Fibroblast of skin of right quadriceps (primary cell): ENCODE data around the gene ACOT7.

Experiments used
- DNase-seq: peaks from one replicate; pipeline ENCODE4 v3.0.0-alpha.2; 2013

The ACOT7 gene

GRCh38 chr1:6262555-6263420 is 130.8 kb downstream of the ACOT7 start:
- no peak for DNase-seq

GRCh38 chr1:6261615-6261995 is 132.0 kb downstream of the ACOT7 start:
- DNase-seq, result no peak

GRCh38 chr1:6260961-6261614 is 132.5 kb downstream of the ACOT7 start, which contains the start of gene GPR153:
TSS of gene GPR153 (minus strand) at chr1:6261098. CDS start at chr1:6254905, 6,193 bp downstream.
- DNase-seq, result peak; percentile 38

DNA sequence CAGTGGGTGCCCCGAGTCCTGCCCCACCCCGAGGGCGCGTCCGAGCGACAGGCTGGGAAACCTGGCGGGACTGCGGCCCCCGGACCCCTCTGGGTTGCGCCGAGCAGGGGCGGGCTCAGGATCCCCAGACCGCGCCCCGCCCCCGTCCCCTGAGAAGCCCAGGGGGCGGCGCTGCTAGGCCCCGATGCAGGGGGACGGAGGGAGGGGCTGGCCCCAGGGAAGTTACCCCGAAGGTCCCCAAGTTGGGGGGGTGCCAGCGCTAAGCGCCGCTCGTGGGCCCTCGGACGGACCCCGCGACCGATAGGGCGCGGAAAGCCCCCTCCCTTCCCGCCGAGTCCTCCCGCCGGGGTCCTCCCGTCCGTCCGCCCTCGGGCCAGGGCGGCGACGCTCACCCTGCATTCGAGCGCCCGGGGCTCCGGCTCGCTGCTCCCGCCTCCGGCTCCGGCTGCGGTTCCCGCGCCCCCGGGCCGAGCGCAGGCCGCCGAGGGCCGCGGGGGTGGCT is 133.1 kb downstream of the ACOT7 start:
- DNase-seq, result no peak

- peak; percentile 70 for DNase-seq
Observed at GRCh38 chr1:6259491-6260362, 133.8 kb downstream of the ACOT7 start.

DNA sequence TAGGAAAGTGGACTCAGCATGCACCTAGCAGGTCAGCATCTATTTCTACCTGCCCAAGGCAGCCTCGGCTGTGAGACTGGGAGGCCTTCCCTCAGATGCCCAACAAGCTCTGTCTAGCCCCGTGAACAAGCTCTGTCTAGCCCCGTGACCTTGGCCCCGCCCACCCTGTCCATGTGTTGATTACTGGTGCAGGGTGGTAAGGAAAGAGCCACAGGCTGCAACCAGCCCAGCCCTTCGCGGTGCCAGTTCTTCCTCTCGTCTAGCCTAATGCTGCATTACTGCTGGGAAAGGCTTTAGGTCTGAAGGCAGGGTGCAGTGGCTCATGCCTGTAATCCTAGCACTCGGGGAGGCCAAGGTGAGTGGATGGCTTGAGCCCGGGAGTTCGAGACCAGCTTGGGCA is 134.9 kb downstream of the ACOT7 start:
- no peak for DNase-seq

- DNase-seq, result no peak
Observed at GRCh38 chr1:6257541-6258069, 136.0 kb downstream of the ACOT7 start.

- DNase-seq, result no peak
Observed at GRCh38 chr1:6256645-6257044, 136.9 kb downstream of the ACOT7 start.

DNA sequence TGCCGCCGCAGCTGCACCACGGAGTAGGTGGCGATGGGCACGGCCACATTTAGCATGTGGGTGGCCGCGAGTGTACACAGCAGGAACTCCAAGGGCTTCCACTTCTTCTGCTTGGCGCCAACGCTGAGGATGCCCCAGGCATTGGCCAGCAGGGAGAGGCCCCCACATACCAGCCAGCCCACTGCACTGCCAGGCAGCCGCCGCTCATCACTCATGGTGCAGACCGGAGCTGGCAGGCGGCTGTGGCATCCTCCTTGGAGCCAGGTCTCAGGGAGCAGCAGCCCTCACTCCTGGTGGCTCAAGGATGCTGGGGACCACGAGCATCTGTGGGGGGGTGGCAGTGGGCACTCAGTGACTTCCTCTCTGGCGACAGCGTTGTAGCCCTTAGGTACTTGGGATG is 138.9 kb downstream of the ACOT7 start:
- DNase-seq, result no peak

GRCh38 chr1:6253380-6253779 is 140.2 kb downstream of the ACOT7 start:
- DNase-seq, result no peak

- DNase-seq, result no peak
Observed at GRCh38 chr1:6252374-6252710, 141.2 kb downstream of the ACOT7 start.

- DNase-seq, result no peak
Observed at GRCh38 chr1:6251681-6252373, 141.7 kb downstream of the ACOT7 start.

- DNase-seq, result no peak
Observed at GRCh38 chr1:6251233-6251632, 142.3 kb downstream of the ACOT7 start.

- DNase-seq, result no peak
Observed at GRCh38 chr1:6249739-6250689, 143.6 kb downstream of the ACOT7 start.

- DNase-seq, result no peak
Observed at GRCh38 chr1:6248932-6249738, 144.4 kb downstream of the ACOT7 start.

- no peak for DNase-seq
Observed at GRCh38 chr1:6248161-6248776, 145.3 kb downstream of the ACOT7 start.

DNA sequence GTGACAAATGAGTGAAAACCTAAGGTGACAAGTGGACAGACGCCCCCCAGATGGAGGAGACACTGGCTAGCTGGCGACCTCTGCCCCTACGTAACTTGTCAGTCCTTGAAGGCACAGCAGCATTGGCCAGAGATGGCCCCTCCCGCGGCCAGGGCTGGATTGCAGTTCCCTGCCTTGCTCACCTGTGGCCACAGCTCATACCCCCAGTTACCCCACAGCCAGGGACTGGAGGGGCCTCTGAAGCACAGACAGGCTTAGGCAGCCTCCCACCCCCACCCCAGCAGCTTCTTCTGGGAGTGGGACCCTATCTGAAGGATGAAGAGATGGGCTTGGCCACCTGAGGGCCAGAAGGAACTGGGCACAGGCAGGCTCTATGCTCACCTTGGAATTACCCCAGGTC is 145.9 kb downstream of the ACOT7 start:
- no peak for DNase-seq

DNA sequence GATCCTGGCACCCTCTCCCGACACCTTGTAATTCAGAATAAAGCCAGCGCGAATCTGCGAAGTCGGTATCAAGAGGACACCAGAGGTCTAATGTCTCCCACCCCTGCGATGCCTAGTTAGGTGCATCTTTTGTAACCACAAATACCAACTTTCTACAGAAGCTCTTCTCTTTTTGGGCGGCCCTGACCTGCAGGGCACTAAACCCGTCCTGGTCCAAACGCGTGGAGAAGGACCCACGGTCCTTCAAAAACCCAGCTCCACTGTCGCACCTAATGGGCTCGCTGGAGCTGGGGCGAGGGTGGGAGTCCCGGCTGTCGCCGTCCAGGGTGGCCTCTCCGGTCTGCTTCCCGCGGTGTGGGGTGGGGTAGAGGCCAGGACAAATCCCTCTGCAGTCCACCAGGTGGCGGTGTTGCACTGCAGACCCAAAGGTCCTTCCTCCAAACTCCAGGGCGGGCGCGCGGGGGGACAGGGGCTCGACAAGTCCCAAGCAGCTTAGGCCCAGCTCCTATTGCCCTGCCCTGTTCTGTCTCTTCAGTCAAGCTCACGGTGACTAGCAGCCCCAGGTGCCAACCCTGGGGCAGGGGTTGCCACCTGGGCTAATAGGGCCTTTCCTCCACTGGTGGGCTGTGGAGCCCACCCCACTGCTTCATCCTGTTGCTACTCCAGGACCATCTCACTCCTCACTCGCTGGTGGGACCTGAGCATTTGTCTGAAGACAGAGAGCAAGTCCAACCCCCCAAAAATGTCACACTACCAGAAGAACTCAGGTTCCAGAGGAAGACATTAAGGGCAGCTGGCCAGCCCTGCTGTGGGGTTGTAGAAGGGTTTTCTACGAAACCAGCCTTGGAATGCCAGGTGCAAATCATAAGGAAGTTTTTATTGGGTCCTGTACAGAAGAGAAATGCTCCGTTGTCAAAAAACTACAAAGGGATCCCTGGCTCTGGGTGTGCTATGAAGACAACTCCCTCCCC is 146.8 kb downstream of the ACOT7 start:
- DNase-seq, result peak; percentile 60
